CD4-positive, alpha-beta T cell (primary cell): ENCODE results near the gene P2RX7. TPM values are rescaled to one million over a fixed set of nuclear protein-coding genes. Genes with fewer than 3 reads are reported as not detected.

Source experiments
- ATAC-seq: fragments of 200-7000 bp; cut with Tn5 transposase; one replicate; pipeline ENCODE4 v1.10.0; 2022; ENCODE audit warnings: mild to moderate bottlenecking; ENCODE audit not compliant: poor library complexity
- CTCF ChIA-PET: fragments of 350-600 bp; sonication (Branson Sonifier 250); formaldehyde crosslinking; loops from one replicate; lab custom pipeline; 2021; ENCODE audit warnings: antibody characterized with exemption, inconsistent platforms; lab: Charles Lee
- POLR2A ChIA-PET: fragments of 350-600 bp; sonication (Branson Sonifier 250); formaldehyde crosslinking; loops from one replicate; lab custom pipeline; 2021; ENCODE audit warnings: antibody characterized with exemption, inconsistent platforms; lab: Charles Lee
- DNase-seq, 14 experiments: peaks; one replicate each; pipeline ENCODE4 v3.0.0-alpha.2; 2013 to 2020; ENCODE audit warnings: mixed read lengths in 2 of 14
- H3K27ac ChIP-seq, 2 donors: one replicate each; pipeline versions ENCODE4 v1.5.1 to v1.7.0; 2013; ENCODE audit warnings: low read length in 2 of 2, low read depth in 1 of 2, mild to moderate bottlenecking in 1 of 2
- H3K27me3 ChIP-seq, 2 experiments: 1 replicate in 1 of 2; 2 replicates in 1 of 2; pipeline versions ENCODE4 v1.6.1 to v1.7.0; 2013; ENCODE audit warnings: low read length in 2 of 2, control low read depth in 1 of 2, mild to moderate bottlenecking in 1 of 2, moderate library complexity in 1 of 2; ENCODE audit not compliant: insufficient read depth in 2 of 2, control insufficient read depth in 1 of 2
- H3K36me3 ChIP-seq: one replicate; pipeline ENCODE4 v1.6.1; 2013; ENCODE audit warnings: low read length, control low read depth; ENCODE audit not compliant: insufficient read depth
- H3K4me1 ChIP-seq: one replicate; pipeline ENCODE4 v1.6.1; 2013; ENCODE audit warnings: low read length, control low read depth; ENCODE audit not compliant: insufficient read depth
- H3K4me3 ChIP-seq: one replicate; pipeline ENCODE4 v1.5.1; 2013; ENCODE audit warnings: mild to moderate bottlenecking, low read length, moderate library complexity
- H3K9me3 ChIP-seq, 2 experiments: 1 replicate in 1 of 2; 2 replicates in 1 of 2; pipeline versions ENCODE4 v1.6.1 to v1.7.0; 2013; ENCODE audit warnings: low read length in 2 of 2, mild to moderate bottlenecking in 2 of 2, control low read depth in 1 of 2, moderate library complexity in 1 of 2; ENCODE audit not compliant: control insufficient read depth in 1 of 2, insufficient read depth in 1 of 2
- H3K27ac Mint-ChIP-seq: one replicate; pipeline ENCODE4 v1.8.0; 2020; ENCODE audit warnings: mixed read lengths
- H3K27me3 Mint-ChIP-seq: one replicate; pipeline ENCODE4 v1.8.0; 2021; ENCODE audit warnings: mixed read lengths
- H3K36me3 Mint-ChIP-seq: one replicate; pipeline ENCODE4 v1.8.0; 2021; ENCODE audit warnings: low read depth, mixed read lengths
- H3K4me1 Mint-ChIP-seq: one replicate; pipeline ENCODE4 v1.8.0; 2021; ENCODE audit warnings: low read depth, mixed read lengths
- H3K4me3 Mint-ChIP-seq: one replicate; pipeline ENCODE4 v1.8.0; 2020; ENCODE audit warnings: mild to moderate bottlenecking, mixed read lengths
- H3K9me3 Mint-ChIP-seq: one replicate; pipeline ENCODE4 v1.8.0; 2020; ENCODE audit warnings: mixed read lengths
- CTCF ChIP-seq: fragments of 200-600 bp; IDR thresholded peaks from one replicate; pipeline ENCODE4 v1.8.0; 2022; ENCODE audit warnings: antibody characterized with exemption, mild to moderate bottlenecking
- intact Hi-C, 2 experiments: fragments of 100-400 bp; cut with DNase I in 1 of 2; cut with micrococcal nuclease in 1 of 2; formaldehyde crosslinking; loops; one replicate each; pipeline versions ENCODE4 v1.15.1 to v1.9.0; 2023 to 2025; cut with DNase I, micrococcal nuclease
- total RNA-seq, 174 experiments: library from RNA in 2 of 174; stranded (reverse) in 2 of 174; gene quantifications; one replicate each; pipeline ENCODE4 v1.2.3 and lab custom pipeline; 2021 to 2026

Gene P2RX7
- total RNA-seq, 2 experiments from 2014 or later: 4.6 to 4.8 TPM

GRCh38 chr12:121232163-121232562, 99.5 kb downstream of the P2RX7 start:
- no peak overlapping the region for H3K27ac ChIP-seq
- Mint-ChIP-seq H3K27me3 (no peaks in the 10 kb centered on the region), H3K4me3 (no peak overlapping the region), H3K9me3 (no peaks in the 10 kb centered on the region), H3K4me1 (peaks cover 10% of the 10 kb centered on the region), H3K36me3 (peaks cover 60% of the 10 kb centered on the region), H3K27ac (no peak overlapping the region)
- ATAC-seq (no peak), DNase-seq (no peak)
- no peak overlapping the region for H3K4me3 ChIP-seq
- ChIA-PET CTCF (no interaction called here), POLR2A (no interaction called here)
- H3K36me3 ChIP-seq: peaks cover 63% of the 10 kb centered on the region
- no peak for TF ChIP-seq CTCF
- peaks cover 20% of the 10 kb centered on the region for H3K4me1 ChIP-seq
- no peaks in the 10 kb centered on the region for H3K27me3 ChIP-seq
- no peaks in the 10 kb centered on the region for H3K9me3 ChIP-seq
- intact Hi-C loops: loop anchor here in 1 of 2 experiments (5.0 kb wide), 2 partner anchors 105 to 175 kb away; no protein-coding TSS in a partner anchor

GRCh38 chr12:121232977-121233627, 100.4 kb downstream of the P2RX7 start:
- H3K9me3 ChIP-seq: no peaks in the 10 kb centered on the region
- Mint-ChIP-seq H3K27ac (no peak overlapping the region), H3K4me3 (no peak overlapping the region), H3K4me1 (peaks cover 16% of the 10 kb centered on the region), H3K27me3 (no peaks in the 10 kb centered on the region), H3K9me3 (no peaks in the 10 kb centered on the region), H3K36me3 (peaks cover 60% of the 10 kb centered on the region)
- H3K27ac ChIP-seq: no peak overlapping the region
- intact Hi-C loops: loop anchor here in 1 of 2 experiments (5.0 kb wide), 2 partner anchors 106 to 176 kb away; no protein-coding TSS in a partner anchor
- H3K4me1 ChIP-seq: peaks cover 13% of the 10 kb centered on the region
- no peak for DNase-seq
- no peak for TF ChIP-seq CTCF
- ChIA-PET POLR2A (no interaction called here), CTCF (no interaction called here)
- no peak for ATAC-seq
- peaks cover 59% of the 10 kb centered on the region for H3K36me3 ChIP-seq
- H3K4me3 ChIP-seq: no peak overlapping the region
- H3K27me3 ChIP-seq: no peaks in the 10 kb centered on the region

- H3K27ac ChIP-seq: no peak overlapping the region
Observed at GRCh38 chr12:121233628-121234020, 100.9 kb downstream of the P2RX7 start.

More at GRCh38 chr12:121233628-121234020, 100.9 kb downstream of the P2RX7 start:
- ChIA-PET CTCF (no interaction called here), POLR2A (no interaction called here)
- no peaks in the 10 kb centered on the region for H3K27me3 ChIP-seq
- DNase-seq (no peak), ATAC-seq (no peak)
- peaks cover 57% of the 10 kb centered on the region for H3K36me3 ChIP-seq
- no peak for TF ChIP-seq CTCF
- Mint-ChIP-seq H3K9me3 (no peaks in the 10 kb centered on the region), H3K27me3 (no peaks in the 10 kb centered on the region), H3K36me3 (peaks cover 57% of the 10 kb centered on the region), H3K4me1 (peaks cover 19% of the 10 kb centered on the region), H3K4me3 (no peak overlapping the region), H3K27ac (no peak overlapping the region)
- H3K4me3 ChIP-seq: no peak overlapping the region
- peaks cover 19% of the 10 kb centered on the region for H3K4me1 ChIP-seq
- intact Hi-C loops: loop anchor here in 1 of 2 experiments (5.0 kb wide), 2 partner anchors 106 to 176 kb away; no protein-coding TSS in a partner anchor
- H3K9me3 ChIP-seq: no peaks in the 10 kb centered on the region
